HG03108 (cell line): ENCODE measurements around the gene PROP1.
A peak's percentile ranks its signal among the peaks of the same experiment; 100 is the strongest.
"Not testable (repeated sequence)": the region's sequence is repeated elsewhere in the genome, so short reads cannot be mapped to it uniquely, and the experiment has no call there.

Source experiments
- ATAC-seq: cut with Tn5 transposase; IDR thresholded peaks from one replicate; pipeline ENCODE4 v1.9.1; 2021; ENCODE audit warnings: moderate library complexity; ENCODE audit not compliant: unreplicated experiment

Gene PROP1

GRCh38 chr5:177945601-177946283 is 50.3 kb downstream of the PROP1 start:
- ATAC-seq, result not testable (repeated sequence)

GRCh38 chr5:177945145-177945544 is 50.9 kb downstream of the PROP1 start:
- ATAC-seq, result not testable (repeated sequence)

- ATAC-seq, result peak; percentile 40
Measured at GRCh38 chr5:177943805-177944736, 52.0 kb downstream of the PROP1 start.

- ATAC-seq, result not testable (repeated sequence)
Measured at GRCh38 chr5:177942896-177943295, 53.1 kb downstream of the PROP1 start.
